NCI-H446 (cell line): ENCODE results near the gene ANO3.
"Not testable (repeated sequence)": the region's sequence is repeated elsewhere in the genome, so short reads cannot be mapped to it uniquely, and the experiment has no call there.

Experiments
- DNase-seq, 2 experiments: peaks; one replicate each; lab custom pipeline; 2025; lab: John Stamatoyannopoulos, UW

Gene ANO3

DNA sequence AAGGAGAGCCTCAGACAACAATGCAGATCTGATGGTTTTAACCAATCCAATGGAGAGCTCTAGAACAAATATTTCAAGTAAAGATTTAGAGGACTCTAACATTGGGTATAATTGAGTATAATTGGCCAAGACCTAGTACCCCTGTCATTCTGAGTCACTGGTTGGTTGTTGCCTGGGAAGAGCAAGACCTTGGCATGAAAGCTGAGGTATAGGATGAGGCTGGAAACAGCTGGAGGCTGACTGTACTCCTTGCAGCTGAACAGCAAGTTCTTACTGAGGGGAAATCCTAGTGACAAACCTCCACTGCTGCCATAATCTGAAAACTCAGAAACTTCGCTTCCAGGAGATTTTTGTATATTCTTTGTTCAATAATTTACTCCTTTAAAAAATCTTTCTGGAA lies 294.4 kb downstream of the ANO3 start:
- DNase-seq: no peak

- no peak for DNase-seq
Observed at GRCh38 chr11:26632691-26633159, 300.8 kb downstream of the ANO3 start.

- not testable (repeated sequence) for DNase-seq
Observed at GRCh38 chr11:26643314-26643713, 311.4 kb downstream of the ANO3 start.

- DNase-seq: peak; percentile 61 to 84
Observed at GRCh38 chr11:26649884-26650283, 318.0 kb downstream of the ANO3 start.

- no peak for DNase-seq
Observed at GRCh38 chr11:26651916-26652315, 320.0 kb downstream of the ANO3 start.

- no peak for DNase-seq
Observed at GRCh38 chr11:26655287-26655686, 323.4 kb downstream of the ANO3 start.

DNA sequence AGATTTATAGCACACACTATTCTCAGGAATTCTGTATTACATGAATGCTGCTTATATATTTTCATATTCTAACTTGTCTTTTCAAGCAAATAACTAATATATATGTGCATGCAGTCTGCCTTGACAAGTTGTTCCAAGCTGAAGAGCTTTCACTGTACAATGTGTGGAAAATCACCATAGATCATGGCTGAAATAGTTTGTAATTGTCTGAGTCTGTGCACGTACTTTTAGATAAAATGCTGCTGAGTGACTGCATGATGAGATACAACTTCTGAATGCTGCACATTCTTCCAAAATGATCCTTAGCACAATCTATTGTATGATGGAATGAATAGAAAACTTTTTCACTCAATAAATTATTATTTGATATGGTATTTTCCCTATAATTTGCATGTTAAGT lies 331.0 kb downstream of the ANO3 start:
- no peak for DNase-seq

- DNase-seq: no peak
Observed at GRCh38 chr11:26665036-26665435, 333.1 kb downstream of the ANO3 start.

GRCh38 chr11:26665946-26666345 lies 334.0 kb downstream of the ANO3 start:
- no peak for DNase-seq

DNA sequence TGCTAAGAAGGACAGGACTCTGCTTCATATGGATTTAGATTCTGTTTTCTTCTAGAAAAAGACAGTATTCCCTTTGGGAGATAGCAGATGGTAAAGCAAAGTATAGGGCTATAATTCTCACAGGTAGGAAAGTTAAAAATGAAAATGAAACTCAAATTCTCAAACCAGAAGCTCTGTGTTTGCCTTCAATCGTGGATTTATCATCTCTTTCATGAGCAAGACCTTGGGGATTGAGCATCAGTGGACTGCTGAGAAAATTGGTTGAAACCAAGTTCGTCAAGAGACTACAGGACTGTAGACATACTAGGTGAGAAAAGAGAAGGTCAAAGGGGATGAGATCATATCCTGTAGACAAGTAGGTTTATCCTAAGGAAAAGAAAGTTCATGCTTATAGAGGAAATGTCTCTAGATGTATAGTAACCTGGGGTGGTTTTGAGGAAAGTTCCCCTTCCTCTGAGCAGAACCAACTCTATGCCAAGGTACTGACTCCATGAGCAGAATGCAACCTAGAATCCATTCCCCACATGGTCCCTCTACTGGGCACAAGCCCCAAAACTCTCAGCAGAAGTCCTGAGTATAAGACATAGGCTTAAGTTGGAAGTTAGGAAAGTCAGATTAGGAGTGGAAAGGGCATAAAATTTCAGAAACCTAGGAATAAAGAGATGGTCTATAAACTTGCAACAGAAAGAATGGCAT lies 343.5 kb downstream of the ANO3 start:
- DNase-seq: no peak

- no peak for DNase-seq
Observed at GRCh38 chr11:26676641-26677040, 344.7 kb downstream of the ANO3 start.

DNA sequence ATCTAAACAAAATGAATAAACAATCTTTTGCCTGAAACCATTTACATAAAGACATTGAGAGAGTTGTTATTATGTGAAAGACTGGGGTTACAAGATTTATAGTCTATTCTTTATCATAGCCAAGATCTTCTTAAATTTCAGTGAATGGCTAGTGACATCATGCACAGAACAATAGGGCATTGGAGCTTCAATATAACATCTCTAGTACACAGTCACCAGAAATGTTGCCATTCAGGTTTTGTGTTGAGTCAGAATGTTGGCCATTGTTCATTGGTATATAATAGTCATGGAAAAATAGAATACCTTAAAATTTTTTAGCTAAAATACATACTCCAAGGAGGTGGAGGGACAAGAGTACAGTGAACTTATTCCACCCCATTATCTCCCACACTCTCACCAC lies 345.6 kb downstream of the ANO3 start:
- no peak for DNase-seq

DNA sequence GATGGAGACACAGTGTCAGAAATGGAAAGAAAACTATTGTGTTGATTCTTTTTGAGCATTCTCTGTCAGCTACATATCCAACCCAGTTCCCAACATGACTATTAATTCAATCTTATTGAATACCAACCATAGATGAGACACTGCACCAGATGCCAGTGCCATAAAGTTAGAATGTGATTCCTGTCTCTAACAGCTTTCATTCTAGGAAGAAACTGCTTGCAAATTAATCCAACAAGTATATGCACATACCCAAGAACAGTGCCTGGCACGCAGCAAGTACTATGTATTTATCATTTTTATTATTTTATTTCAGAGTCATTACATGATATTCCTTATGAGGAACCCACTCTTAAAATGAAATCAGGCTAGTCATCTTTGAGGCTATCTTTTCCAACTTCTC lies 355.4 kb downstream of the ANO3 start:
- no peak for DNase-seq

DNA sequence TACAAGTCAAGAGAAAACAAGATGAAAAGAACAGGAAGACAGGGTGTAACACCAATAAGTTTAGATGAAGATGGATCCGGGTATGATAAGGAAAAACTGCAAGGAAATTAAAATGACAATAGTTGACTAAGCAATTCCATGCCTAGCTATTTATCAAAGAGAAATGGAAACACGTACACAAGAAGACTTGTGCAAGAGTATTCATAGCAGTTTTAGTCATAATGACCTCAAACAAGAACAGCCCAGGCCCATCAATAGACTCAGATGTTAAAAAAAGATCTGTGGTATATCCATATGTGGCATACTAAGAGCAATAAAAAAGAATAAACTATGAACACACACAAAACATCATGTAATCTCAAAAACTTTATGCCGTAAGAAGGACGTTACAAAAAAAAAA lies 356.8 kb downstream of the ANO3 start:
- no peak for DNase-seq

DNA sequence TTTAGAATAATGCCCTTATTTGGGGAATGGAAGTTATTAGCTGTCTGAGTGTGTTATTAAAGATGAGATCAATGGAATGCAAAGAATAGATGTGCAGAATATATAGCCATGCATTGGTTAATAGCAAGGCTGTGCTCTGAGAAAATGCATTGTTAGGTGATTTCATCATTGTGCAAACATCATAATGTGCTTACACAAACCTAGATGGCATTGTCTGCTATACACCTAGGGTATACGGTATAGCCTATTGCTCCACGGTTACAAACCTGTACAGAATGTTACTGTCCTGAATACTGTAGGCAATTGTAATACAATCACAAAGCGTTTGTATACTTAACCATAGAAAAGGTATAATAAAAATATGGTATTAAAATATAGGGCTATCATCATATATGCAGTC lies 364.4 kb downstream of the ANO3 start:
- DNase-seq: no peak

DNA sequence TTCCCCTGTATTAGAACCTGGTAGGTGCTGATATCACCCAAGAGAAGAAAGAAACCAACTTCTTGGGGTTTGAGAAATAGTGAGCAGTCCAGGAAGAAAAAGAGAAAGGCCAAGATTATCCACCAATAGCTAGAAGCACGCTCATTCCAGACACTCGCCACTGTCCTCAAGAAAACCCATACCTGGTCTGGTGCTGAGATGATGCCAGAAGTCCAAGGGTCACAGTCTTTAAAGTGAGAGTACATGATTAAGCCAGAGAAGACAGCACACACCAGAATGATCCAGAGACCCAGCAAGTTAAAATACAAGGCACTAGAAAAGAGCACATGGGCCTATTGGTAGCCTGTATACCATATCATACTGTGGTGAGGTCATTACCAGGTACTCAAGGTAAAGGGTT lies 366.3 kb downstream of the ANO3 start:
- no peak for DNase-seq

DNA sequence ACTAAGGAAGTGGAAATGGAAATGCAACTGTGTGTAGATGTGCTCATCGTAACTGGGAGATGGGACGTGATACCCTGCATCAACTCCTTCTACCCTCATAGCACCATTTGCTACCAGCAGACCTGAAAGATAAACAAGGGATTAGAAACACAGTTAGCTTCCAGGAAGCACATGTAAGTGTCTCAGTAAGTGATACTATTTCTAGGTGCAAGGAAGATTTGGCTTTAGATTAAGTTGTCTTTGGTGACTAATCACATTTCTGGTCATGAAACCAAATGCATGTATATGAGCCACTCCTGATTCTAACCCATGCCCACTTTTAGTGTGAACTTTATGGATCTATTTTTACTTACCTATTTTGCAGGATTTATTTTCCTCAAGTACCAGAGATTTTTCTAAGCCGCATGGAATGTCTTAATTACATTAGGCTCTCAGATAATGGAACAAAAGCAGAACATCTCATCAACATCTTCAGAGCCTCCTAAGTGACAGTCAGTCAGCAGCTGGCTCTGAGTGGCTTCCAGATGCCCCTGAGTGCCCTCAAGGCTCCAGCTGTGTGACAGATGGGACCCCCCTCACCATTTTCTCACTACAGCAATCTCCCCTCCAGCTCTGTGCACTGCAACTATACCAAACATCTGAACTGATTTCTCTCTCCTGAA lies 368.8 kb downstream of the ANO3 start:
- no peak for DNase-seq

DNA sequence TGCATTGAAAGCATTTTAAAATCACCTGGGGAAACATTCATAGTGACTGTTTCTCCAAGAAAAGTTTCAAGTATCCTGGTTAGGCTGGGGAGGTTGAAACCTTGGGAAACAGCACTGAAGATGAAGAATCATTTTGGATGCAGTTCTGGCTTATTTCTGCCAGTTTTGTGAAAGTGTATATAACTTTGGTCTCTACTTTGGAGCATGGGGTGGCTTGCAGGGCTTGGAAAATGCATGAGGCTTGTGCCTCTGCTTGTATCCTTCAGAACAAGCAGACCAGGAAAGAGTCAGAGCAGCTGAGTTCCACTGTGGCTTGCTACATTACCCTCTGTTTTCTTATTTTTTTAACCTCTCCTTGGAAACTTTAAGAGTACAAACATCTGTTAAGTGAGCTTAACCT lies 370.5 kb downstream of the ANO3 start:
- no peak for DNase-seq

DNA sequence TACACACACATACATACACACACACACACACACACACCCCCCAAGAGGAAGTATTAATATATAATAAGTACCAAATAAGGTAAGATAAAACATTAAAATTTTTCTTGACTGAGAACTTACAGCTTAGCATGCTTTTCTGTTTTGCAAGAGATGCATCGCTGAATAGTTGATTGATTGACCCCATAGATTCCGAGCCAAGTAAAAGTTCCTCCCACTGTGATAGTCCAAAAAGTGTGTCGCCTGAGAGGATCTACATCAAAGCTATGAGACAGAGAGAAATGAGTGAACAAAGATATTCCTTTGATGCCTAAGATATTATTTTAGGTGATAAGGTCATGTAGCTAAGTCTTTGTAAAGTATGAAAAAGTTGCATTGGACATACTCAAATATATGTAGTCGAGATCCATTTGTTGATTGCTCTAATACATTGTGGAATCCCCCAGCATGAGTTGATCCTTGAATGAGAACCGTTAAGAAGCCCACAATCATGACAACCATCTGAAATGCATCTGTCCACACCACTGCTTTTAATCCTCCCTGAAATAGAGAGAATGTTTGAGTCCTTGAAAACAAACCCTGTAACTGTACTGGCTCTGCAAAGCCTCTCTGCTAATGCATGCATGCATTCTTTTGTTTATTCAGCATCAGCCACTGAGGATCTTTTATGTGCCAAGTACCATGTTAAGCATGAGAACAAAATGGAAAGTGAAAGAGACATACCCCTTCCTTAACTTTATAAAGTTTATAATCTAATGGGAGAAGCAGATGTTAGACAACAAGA lies 371.7 kb downstream of the ANO3 start:
- no peak for DNase-seq

GRCh38 chr11:26704249-26704648 lies 372.3 kb downstream of the ANO3 start:
- DNase-seq: no peak

DNA sequence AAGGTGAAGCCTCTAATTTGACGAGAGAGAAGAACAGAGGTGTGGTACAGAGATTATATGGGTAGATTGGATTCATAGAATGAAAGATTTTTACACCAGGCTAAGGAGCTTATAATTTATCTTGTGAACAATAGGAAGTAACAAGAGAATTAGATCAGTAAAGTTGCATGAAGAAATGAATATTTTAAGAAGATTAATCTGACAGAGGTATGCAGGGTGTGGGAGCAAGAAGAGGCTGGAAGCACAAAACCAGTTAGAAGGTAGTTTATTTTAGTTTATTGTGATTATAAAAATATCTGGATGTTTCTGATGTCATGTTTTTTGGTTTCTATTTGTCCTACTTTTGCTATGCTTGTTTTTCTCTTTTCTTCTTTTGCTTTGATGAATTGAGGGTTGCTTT lies 374.3 kb downstream of the ANO3 start:
- DNase-seq: no peak

DNA sequence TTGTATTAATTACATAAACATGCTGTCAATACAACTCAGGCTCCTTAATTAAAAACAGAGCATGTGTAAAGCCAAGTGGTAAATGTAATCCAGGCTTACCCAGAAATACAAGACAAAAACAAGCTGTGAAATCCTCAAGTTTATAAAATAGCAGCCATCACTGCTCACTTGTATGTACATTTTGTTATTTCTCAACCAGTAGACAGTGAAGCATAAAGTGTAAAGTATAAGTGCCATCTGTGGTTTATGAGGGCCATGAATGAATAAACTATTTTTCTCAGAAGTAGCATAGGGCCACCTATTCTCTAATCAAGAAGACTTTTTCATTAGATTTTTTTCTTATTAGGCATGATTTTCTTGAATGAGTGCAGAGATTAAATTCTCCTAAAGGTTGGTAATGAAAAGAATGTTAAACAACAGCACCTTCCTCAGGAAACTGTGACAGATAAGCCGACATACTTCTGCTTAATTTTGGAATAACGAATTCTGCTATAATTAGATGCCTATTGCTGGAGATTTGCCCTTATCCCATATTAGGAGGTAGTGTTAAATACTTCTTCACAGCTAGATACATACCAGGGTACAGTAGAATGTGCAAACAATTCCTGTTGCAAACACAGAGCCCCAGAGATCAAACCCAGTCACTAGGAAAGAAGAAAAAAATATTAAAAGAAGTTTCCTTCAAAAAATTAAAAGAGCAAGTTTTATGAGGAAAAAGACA lies 377.0 kb downstream of the ANO3 start:
- DNase-seq: no peak
